ENCODE data around the gene MIA. TPM values are rescaled to one million over a fixed set of nuclear protein-coding genes. Genes with fewer than 3 reads are reported as not detected.

Gene MIA
- total RNA-seq = 0.18 TPM in 1 of 2 replicates, not detected in the other

DNA sequence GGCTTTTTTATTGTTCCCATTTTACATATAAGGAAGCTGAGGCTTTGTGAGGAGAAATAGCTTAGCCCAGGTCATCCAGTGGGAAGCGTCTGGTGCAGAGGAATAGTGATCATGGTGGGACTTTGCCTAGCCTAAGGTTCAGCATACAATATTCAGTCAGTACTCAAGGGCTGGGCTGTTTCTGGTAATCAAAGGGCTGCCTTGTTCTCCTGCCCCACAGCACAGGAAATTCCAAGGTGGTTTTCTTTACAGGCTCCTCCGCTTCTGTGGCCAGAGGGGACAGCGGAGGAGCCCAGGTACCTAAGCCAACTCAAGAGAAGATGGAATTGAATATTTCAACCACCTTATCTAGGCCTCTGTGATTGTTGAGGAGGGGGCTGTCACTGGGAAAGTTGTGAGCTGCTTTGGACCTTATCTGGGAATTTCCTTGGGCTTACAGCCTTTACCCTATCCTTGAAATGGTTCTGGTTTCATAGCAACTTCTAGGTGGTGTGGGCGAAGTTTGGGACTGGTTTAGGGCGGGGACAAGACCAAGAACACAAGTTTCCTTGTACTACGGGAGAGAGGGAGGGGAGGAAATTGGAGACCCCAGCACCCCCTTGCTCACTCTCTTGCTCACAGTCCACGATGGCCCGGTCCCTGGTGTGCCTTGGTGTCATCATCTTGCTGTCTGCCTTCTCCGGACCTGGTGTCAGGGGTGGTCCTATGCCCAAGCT, at the start of gene MIA:
MIA (plus strand) TSS at position 606 of the 716 bp plus-strand sequence; CDS start at position 628, 22 bp downstream.

DNA sequence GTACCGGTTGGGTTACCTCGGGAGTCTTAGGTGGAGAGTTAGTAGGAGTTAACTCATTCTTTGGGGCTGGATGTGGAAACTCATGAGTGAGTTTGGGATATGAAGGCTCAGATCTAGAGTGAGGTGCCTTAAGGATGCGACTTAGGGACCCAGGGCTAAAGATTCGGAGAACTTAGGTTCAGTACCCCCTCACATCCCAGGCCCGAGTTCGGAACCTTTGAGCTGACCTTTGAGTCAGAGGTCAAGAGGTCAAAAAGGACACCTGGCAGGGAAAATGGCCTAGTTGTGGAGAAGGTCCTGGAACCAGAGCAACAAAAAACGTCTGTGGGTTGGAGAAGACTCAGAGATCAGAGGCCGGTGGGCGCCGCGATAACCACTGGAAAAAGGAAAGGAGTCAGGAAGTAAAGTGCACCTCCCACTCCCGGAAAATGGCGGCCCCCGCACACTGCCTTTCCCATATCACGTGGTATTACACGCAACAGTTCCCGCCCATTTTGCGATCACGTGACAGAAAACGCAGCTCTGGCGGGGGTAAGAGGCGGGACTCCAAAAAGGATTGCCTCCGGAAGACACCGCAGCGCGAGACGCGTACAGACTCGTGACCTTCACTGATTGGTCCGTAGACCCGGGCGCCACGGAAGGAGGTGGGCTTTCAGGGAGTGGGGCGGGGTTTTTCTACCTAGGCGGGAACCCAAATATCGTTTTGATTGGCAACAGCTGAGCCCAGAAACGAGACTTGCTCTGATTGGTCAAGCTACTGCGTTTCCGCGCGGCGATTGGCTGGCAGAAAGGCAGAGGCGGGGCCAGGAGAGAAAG, 25.1 kb upstream of the MIA start, which contains the start of gene ACTMAP:
ACTMAP (minus strand) TSS at position 420 of the 816 bp plus-strand sequence. CDS start 674 bp downstream, outside the sequence.

DNA sequence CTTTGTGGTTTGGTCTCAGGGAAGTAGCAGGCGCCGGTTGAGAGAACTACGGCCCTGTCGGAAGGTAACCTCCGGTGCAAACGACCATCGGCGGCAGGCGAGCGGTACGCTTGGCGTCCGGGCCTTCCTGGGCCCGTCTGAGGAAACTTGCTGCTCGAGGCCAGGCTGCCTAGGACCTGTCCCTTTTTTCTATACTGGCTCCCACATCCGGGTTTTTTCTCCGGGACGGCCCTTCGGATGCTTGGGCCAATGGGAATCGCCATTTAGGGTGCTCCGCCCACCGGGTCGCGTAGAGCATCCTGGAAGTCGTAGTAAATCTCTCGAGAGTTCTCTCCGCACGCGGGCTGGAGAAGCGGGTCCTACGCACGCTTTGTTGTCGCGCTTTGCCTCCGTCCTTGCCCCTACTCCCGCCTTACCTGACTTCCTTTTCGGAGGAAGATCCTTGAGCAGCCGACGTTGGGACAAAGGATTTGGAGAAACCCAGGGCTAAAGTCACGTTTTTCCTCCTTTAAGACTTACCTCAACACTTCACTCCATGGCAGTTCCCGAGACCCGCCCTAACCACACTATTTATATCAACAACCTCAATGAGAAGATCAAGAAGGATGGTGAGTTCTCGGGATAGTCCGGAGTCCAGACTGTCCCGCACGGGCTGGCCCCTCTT, 24.3 kb upstream of the MIA start, which contains the start of gene SNRPA:
SNRPA (plus strand) TSS at position 330 of the 664 bp plus-strand sequence; CDS start at position 536, 206 bp downstream.

GRCh38 chr19:40777937-40778705, 2.8 kb downstream of the MIA start, which contains the start of gene RAB4B:
RAB4B (plus strand) TSS chr19:40778247; CDS start chr19:40778376, 129 bp downstream.

DNA sequence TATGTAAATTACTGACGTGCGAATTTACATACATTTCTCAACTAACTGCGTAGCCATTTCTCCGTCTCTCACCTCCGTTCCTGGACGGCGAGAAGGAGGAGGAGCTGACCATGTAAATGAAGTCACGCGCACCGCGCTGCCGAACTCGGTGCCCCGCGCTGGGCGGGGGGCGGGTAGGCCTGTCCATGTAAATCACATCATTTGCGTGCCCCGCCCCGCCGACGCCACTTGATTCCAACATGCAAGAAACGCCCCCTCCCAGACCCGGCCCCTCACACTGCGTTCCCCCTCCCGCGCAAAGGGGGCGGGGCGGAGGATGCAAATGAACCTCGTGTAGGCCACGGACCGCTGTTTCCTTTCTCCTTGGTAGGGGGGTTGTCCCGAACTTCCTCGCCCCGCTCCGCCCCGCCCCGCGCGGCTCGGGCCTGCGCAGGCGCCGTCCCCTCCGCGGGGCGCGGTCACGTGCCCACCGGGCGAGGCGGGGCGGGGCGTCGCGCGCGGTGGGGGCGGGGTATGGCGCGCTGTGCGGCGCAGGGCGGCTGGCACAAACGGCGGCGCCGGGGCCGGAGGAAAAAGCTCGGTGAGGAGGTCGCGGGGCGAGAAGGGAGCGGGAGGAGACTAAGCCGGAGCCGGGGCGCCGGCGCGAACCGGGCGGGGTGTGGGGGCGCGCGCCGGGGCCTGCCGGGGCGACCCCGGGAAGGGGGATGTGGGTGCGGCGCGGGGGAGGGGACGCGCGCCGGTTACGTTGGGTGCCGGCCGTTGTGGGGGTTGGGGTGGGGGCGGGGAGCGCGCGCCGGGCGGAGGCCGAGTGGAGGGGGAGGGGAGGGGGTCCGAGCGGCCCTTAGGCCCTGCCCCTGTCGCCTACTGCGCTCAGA, 23.6 kb downstream of the MIA start, which contains the start of gene EGLN2:
EGLN2 (plus strand) TSS at position 509 of the 875 bp plus-strand sequence. CDS start 1,382 bp downstream, outside the sequence.

Other genes starting within 250 kb of the MIA start
- 13.5 and 17.2 TPM in 2 replicates for gene SHKBP1, start 198.6 kb upstream of the MIA start, total RNA-seq
- gene LTBP4, start 174.2 kb upstream of the MIA start, total RNA-seq = 20.1 and 36.6 TPM in 2 replicates
- gene NUMBL, start 84.9 kb upstream of the MIA start, total RNA-seq = 12.9 and 19.4 TPM in 2 replicates
- gene COQ8B, start 58.6 kb upstream of the MIA start, total RNA-seq = 28.5 and 36.7 TPM in 2 replicates
- 10.5 and 12.6 TPM in 2 replicates for gene ITPKC, start 58.4 kb upstream of the MIA start, total RNA-seq
- 0.37 and 0.57 TPM in 2 replicates for gene ACTMAP, start 25.0 kb upstream of the MIA start, total RNA-seq
- gene SNRPA, start 24.3 kb upstream of the MIA start, total RNA-seq = 33.3 and 61.4 TPM in 2 replicates
- 6.3 and 7.1 TPM in 2 replicates for gene RAB4B, start 2.7 kb downstream of the MIA start, total RNA-seq
- gene EGLN2, start 23.7 kb downstream of the MIA start, total RNA-seq = 70.5 and 73.9 TPM in 2 replicates
- gene CYP2A6, start 74.9 kb downstream of the MIA start, total RNA-seq = not detected in 2 replicates
- gene CYP2A7, start 106.7 kb downstream of the MIA start, total RNA-seq = not detected in 2 replicates
- not detected in 2 replicates for gene CYP2B6, start 215.8 kb downstream of the MIA start, total RNA-seq